Breast epithelium (tissue), 3 donors: ENCODE results near the gene RNPS1.

Source experiments
- POLR2A ChIP-seq: fragments of 450-650 bp; IDR thresholded peaks from one replicate; pipeline ENCODE4 v1.6.1; 2016; ENCODE audit warnings: antibody characterized with exemption, mild to moderate bottlenecking, moderate library complexity
- POLR2AphosphoS5 ChIP-seq, 3 donors: sonication (generic); formaldehyde crosslinking; IDR thresholded peaks; one replicate each; pipeline ENCODE4 v1.6.1; 2017; ENCODE audit warnings: antibody characterized with exemption in 3 of 3
- TF ChIP-seq, protein P1 (sequence below), 3 donors: fragments of 450-650 bp; IDR thresholded peaks; one replicate each; pipeline ENCODE4 v1.5.1; 2016 to 2017; ENCODE audit warnings: antibody characterized with exemption in 3 of 3, mild to moderate bottlenecking in 3 of 3, moderate library complexity in 3 of 3

DNA sequence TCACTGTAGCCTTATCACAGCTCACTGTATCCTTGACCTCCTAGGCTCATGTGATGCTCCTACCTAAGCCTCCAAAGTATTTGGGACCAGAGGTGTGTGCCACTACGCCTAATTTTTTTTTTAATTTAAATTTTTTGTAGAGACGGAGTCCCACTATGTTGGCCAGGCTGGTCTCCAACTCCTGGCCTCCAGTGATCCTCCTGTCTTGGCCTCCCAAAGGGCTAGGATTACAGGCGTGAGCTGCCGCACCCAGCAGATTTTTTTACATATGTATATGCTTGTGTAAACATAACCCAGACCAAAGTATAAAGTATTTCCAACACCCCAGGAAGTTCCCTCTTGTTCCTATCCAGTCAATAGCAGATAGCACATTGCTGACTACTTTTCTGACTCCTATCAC, 51.6 kb downstream of the RNPS1 start:
- TF ChIP-seq, protein P1, sequence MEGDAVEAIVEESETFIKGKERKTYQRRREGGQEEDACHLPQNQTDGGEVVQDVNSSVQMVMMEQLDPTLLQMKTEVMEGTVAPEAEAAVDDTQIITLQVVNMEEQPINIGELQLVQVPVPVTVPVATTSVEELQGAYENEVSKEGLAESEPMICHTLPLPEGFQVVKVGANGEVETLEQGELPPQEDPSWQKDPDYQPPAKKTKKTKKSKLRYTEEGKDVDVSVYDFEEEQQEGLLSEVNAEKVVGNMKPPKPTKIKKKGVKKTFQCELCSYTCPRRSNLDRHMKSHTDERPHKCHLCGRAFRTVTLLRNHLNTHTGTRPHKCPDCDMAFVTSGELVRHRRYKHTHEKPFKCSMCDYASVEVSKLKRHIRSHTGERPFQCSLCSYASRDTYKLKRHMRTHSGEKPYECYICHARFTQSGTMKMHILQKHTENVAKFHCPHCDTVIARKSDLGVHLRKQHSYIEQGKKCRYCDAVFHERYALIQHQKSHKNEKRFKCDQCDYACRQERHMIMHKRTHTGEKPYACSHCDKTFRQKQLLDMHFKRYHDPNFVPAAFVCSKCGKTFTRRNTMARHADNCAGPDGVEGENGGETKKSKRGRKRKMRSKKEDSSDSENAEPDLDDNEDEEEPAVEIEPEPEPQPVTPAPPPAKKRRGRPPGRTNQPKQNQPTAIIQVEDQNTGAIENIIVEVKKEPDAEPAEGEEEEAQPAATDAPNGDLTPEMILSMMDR (IDR thresholded peaks at IDR 0.05) = no peak
- no peak for TF ChIP-seq POLR2A
- TF ChIP-seq POLR2AphosphoS5 (IDR thresholded peaks at IDR 0.05) = no peak
